ENCODE measurements around the gene MTMR1. TPM values are rescaled to one million over a fixed set of nuclear protein-coding genes. Genes with fewer than 3 reads are reported as not detected.

MTMR1 gene
- total RNA-seq, 4 donors from 2014 or later = 17.3 to 26.1 (median 21.5) TPM

- H3K27me3 ChIP-seq = no peaks in the 10 kb centered on the region
- H3K4me1 ChIP-seq = no peaks in the 10 kb centered on the region
- 24 to 40% methylated on average over 5 to 6 of the region's 8 CpGs for WGBS, 2 donors (ENCODE audit: low coverage in 1 of 2)
- H3K36me3 ChIP-seq = peaks cover 0 to 24% of the 10 kb centered on the region in 2 donors
- TF ChIP-seq POLR2A (IDR thresholded peaks at IDR 0.05) (no peak), CTCF (IDR thresholded peaks at IDR 0.05) (no peak)
- peak; percentile 66 for ATAC-seq
- H3K9me3 ChIP-seq = no peaks in the 10 kb centered on the region
- H3K27ac ChIP-seq = peak overlapping the region in 3 of 4 donors; percentile 14 to 38 (median 27)
- H3K4me3 ChIP-seq = no peak overlapping the region
These were observed 43.9 kb upstream of the MTMR1 start for GRCh38 chrX:150649096-150649870.

GRCh38 chrX:150651906-150652305 lies 41.3 kb upstream of the MTMR1 start:
- TF ChIP-seq POLR2A (IDR thresholded peaks at IDR 0.05) (no peak), POLR2AphosphoS5 (IDR thresholded peaks at IDR 0.05) (no peak), EP300 (IDR thresholded peaks at IDR 0.05) (no peak), CTCF (IDR thresholded peaks at IDR 0.05) (no peak)
- Histone ChIP-seq H3K27ac (no peak overlapping the region), H3K9me3 (no peaks in the 10 kb centered on the region), H3K4me1 (no peaks in the 10 kb centered on the region), H3K27me3 (no peaks in the 10 kb centered on the region), H3K36me3 (peaks cover 0 to 6% of the 10 kb centered on the region in 2 donors), H3K4me3 (no peak overlapping the region)
- 86 to 100% methylated on average over 1 to 2 of the region's 2 CpGs for WGBS, 2 donors (ENCODE audit: low coverage in 1 of 2)
- no peak for ATAC-seq

- Histone ChIP-seq H3K36me3 (peaks cover 0 to 24% of the 10 kb centered on the region in 2 donors), H3K4me1 (no peaks in the 10 kb centered on the region), H3K9me3 (no peaks in the 10 kb centered on the region), H3K27ac (no peak overlapping the region), H3K27me3 (no peaks in the 10 kb centered on the region), H3K4me3 (no peak overlapping the region)
- ATAC-seq = no peak
- 94 to 100% methylated on average over 2 of the region's 2 CpGs for WGBS, 2 donors (ENCODE audit: low coverage in 1 of 2)
- TF ChIP-seq EP300 (IDR thresholded peaks at IDR 0.05) (no peak), CTCF (IDR thresholded peaks at IDR 0.05) (no peak), POLR2A (IDR thresholded peaks at IDR 0.05) (no peak), POLR2AphosphoS5 (IDR thresholded peaks at IDR 0.05) (no peak)
These were observed 37.4 kb upstream of the MTMR1 start for GRCh38 chrX:150655788-150656187.

- H3K27me3 ChIP-seq = no peaks in the 10 kb centered on the region
- H3K27ac ChIP-seq = no peak overlapping the region
- no peak for TF ChIP-seq CTCF (IDR thresholded peaks at IDR 0.05)
- no peak for TF ChIP-seq POLR2A (IDR thresholded peaks at IDR 0.05)
- no peak for TF ChIP-seq POLR2AphosphoS5 (IDR thresholded peaks at IDR 0.05)
- TF ChIP-seq EP300 (IDR thresholded peaks at IDR 0.05) = no peak
- H3K9me3 ChIP-seq = no peaks in the 10 kb centered on the region
- peaks cover 0 to 5% (median 0%) of the 10 kb centered on the region in 3 donors for H3K4me1 ChIP-seq
- WGBS, 2 donors (ENCODE audit: low coverage in 1 of 2) = 96 to 100% methylated on average over 1 to 2 of the region's 2 CpGs
- no peak overlapping the region for H3K4me3 ChIP-seq
- H3K36me3 ChIP-seq = peaks cover 0 to 36% of the 10 kb centered on the region in 2 donors
- ATAC-seq = no peak
These were observed 30.1 kb upstream of the MTMR1 start for GRCh38 chrX:150663073-150663472.

GRCh38 chrX:150664290-150664689 lies 28.9 kb upstream of the MTMR1 start:
- Histone ChIP-seq H3K4me1 (peaks cover 0 to 5% (median 0%) of the 10 kb centered on the region in 3 donors), H3K27ac (peak overlapping the region in 1 of 4 donors; percentile 6), H3K9me3 (no peaks in the 10 kb centered on the region), H3K36me3 (peaks cover 0 to 30% of the 10 kb centered on the region in 2 donors), H3K4me3 (no peak overlapping the region), H3K27me3 (no peaks in the 10 kb centered on the region)
- TF ChIP-seq CTCF (IDR thresholded peaks at IDR 0.05) (no peak), POLR2A (IDR thresholded peaks at IDR 0.05) (no peak), POLR2AphosphoS5 (IDR thresholded peaks at IDR 0.05) (no peak), EP300 (IDR thresholded peaks at IDR 0.05) (no peak)
- ATAC-seq = peak; percentile 58
- WGBS, 2 donors (ENCODE audit: low coverage in 1 of 2) = 33 to 50% methylated on average over 2 of the region's 2 CpGs
